H9 (cell line): ENCODE results near the gene RASSF9. TPM values are rescaled to one million over a fixed set of nuclear protein-coding genes. Genes with fewer than 3 reads are reported as not detected.

Experiments used
- DNase-seq: peaks from one replicate; pipeline ENCODE4 v3.0.0-alpha.2; 2017
- H2AFZ ChIP-seq: one replicate; pipeline ENCODE4 v1.6.1; 2013; ENCODE audit warnings: mild to moderate bottlenecking, low read length, control low read depth, moderate library complexity
- H2AK5ac ChIP-seq: 2 replicates; pipeline ENCODE4 v1.6.1; 2013; ENCODE audit warnings: low read length, control low read depth, mixed read lengths; ENCODE audit not compliant: insufficient read length
- H2BK120ac ChIP-seq: one replicate; pipeline ENCODE4 v1.6.1; 2013; ENCODE audit warnings: low read depth, mild to moderate bottlenecking, low read length, control low read depth, inconsistent platforms; ENCODE audit not compliant: poor library complexity, severe bottlenecking
- H2BK12ac ChIP-seq: 2 replicates; pipeline ENCODE4 v1.6.1; 2013; ENCODE audit warnings: low read length, control low read depth, mixed read lengths, low read depth; ENCODE audit not compliant: insufficient read length
- H2BK15ac ChIP-seq: 2 replicates; pipeline ENCODE4 v1.6.1; 2013; ENCODE audit warnings: low read depth, low read length, control low read depth
- H2BK20ac ChIP-seq: one replicate; pipeline ENCODE4 v1.6.1; 2013; ENCODE audit warnings: low read depth, mild to moderate bottlenecking, low read length, control low read depth, inconsistent platforms; ENCODE audit not compliant: poor library complexity, severe bottlenecking
- H2BK5ac ChIP-seq: 2 replicates; pipeline ENCODE4 v1.6.1; 2013; ENCODE audit warnings: low read length, control low read depth, mixed read lengths; ENCODE audit not compliant: insufficient read length
- H3K14ac ChIP-seq: 2 replicates; pipeline ENCODE4 v1.6.1; 2013; ENCODE audit warnings: low read length, control low read depth; ENCODE audit not compliant: insufficient read depth
- H3K18ac ChIP-seq: 2 replicates; pipeline ENCODE4 v1.6.1; 2013; ENCODE audit warnings: low read depth, mild to moderate bottlenecking, mixed read lengths, low read length, control low read depth; ENCODE audit not compliant: insufficient read length
- H3K23ac ChIP-seq: 2 replicates; pipeline ENCODE4 v1.6.1; 2013; ENCODE audit warnings: low read length, control low read depth, mixed read lengths, low read depth; ENCODE audit not compliant: insufficient read length
- H3K23me2 ChIP-seq: 2 replicates; pipeline ENCODE4 v1.6.1; 2013; ENCODE audit warnings: low read depth, mild to moderate bottlenecking, mixed read lengths, low read length, control low read depth; ENCODE audit not compliant: insufficient read length, poor library complexity, severe bottlenecking
- H3K27ac ChIP-seq: 2 replicates; pipeline ENCODE4 v1.5.1; 2013; ENCODE audit warnings: low read length, control low read depth, mixed read lengths, low read depth; ENCODE audit not compliant: insufficient read length
- H3K27me3 ChIP-seq: 2 replicates; pipeline ENCODE4 v1.6.1; 2013; ENCODE audit warnings: low read length, control low read depth, inconsistent platforms; ENCODE audit not compliant: insufficient read depth
- H3K4ac ChIP-seq: 2 replicates; pipeline ENCODE4 v1.6.1; 2013; ENCODE audit warnings: low read depth, mild to moderate bottlenecking, control low read depth, inconsistent platforms, low read length, moderate library complexity
- H3K4me1 ChIP-seq: 2 replicates; pipeline ENCODE4 v1.6.1; 2013; ENCODE audit warnings: low read length, control low read depth, inconsistent platforms; ENCODE audit not compliant: insufficient read depth
- H3K4me2 ChIP-seq: 2 replicates; pipeline ENCODE4 v1.6.1; 2013; ENCODE audit warnings: low read length, control low read depth, mixed read lengths; ENCODE audit not compliant: insufficient read length, insufficient read depth
- H3K56ac ChIP-seq: 2 replicates; pipeline ENCODE4 v1.6.1; 2013; ENCODE audit warnings: low read depth, mild to moderate bottlenecking, mixed read lengths, low read length, control low read depth; ENCODE audit not compliant: insufficient read length
- H3K79me1 ChIP-seq: 2 replicates; pipeline ENCODE4 v1.6.1; 2013; ENCODE audit warnings: low read depth, mild to moderate bottlenecking, moderate library complexity, low read length, control low read depth, inconsistent platforms; ENCODE audit not compliant: insufficient read depth, poor library complexity, severe bottlenecking
- H3K79me2 ChIP-seq: 2 replicates; pipeline ENCODE4 v1.6.1; 2013; ENCODE audit warnings: low read length, control low read depth, inconsistent platforms; ENCODE audit not compliant: insufficient read depth
- H3K9ac ChIP-seq: 2 replicates; pipeline ENCODE4 v1.6.1; 2013; ENCODE audit warnings: low read length, control low read depth, mixed read lengths; ENCODE audit not compliant: insufficient read length; ENCODE audit errors: extremely low read depth
- H3K9me3 ChIP-seq: one replicate; pipeline ENCODE4 v1.6.1; 2013; ENCODE audit warnings: low read depth, low read length, inconsistent platforms; ENCODE audit not compliant: control insufficient read depth
- H3T11ph ChIP-seq: one replicate; pipeline ENCODE4 v1.6.1; 2013; ENCODE audit warnings: mild to moderate bottlenecking, low read length, control low read depth, inconsistent platforms
- H4K20me1 ChIP-seq: one replicate; pipeline ENCODE4 v1.6.1; 2013; ENCODE audit not compliant: control insufficient read depth, insufficient read length, insufficient read depth
- H4K5ac ChIP-seq: 2 replicates; pipeline ENCODE4 v1.6.1; 2013; ENCODE audit warnings: low read depth, mild to moderate bottlenecking, mixed read lengths, low read length, control low read depth; ENCODE audit not compliant: insufficient read length
- H4K8ac ChIP-seq: replicated peaks from 2 replicates; pipeline ENCODE4 v1.6.1; 2013; ENCODE audit warnings: low read length, control low read depth, mixed read lengths, low read depth; ENCODE audit not compliant: insufficient read length
- H4K91ac ChIP-seq: 2 replicates; pipeline ENCODE4 v1.6.1; 2013; ENCODE audit warnings: low read depth, mild to moderate bottlenecking, moderate library complexity, mixed read lengths, low read length, control low read depth; ENCODE audit not compliant: insufficient read length
- H3K27ac Mint-ChIP-seq, 3 experiments: 2 replicates in 2 of 3; 3 replicates in 1 of 3; pipeline ENCODE4 v1.8.0; 2020 to 2021; ENCODE audit warnings: mixed read lengths in 3 of 3, mild to moderate bottlenecking in 1 of 3, moderate library complexity in 1 of 3
- H3K27me3 Mint-ChIP-seq: 2 replicates; pipeline ENCODE4 v1.8.0; 2021; ENCODE audit warnings: low read depth, mild to moderate bottlenecking, moderate library complexity, mixed read lengths
- H3K36me3 Mint-ChIP-seq, 3 experiments: 2 replicates in 2 of 3; 3 replicates in 1 of 3; pipeline ENCODE4 v1.8.0; 2020 to 2021; ENCODE audit warnings: low read depth in 3 of 3, mixed read lengths in 3 of 3; ENCODE audit not compliant: insufficient read depth in 1 of 3
- H3K4me1 Mint-ChIP-seq, 2 experiments: 2 replicates each; pipeline ENCODE4 v1.8.0; 2020; ENCODE audit warnings: mixed read lengths in 2 of 2
- H3K4me3 Mint-ChIP-seq, 2 experiments: 2 replicates in 1 of 2; 3 replicates in 1 of 2; pipeline ENCODE4 v1.8.0; 2020 to 2021; ENCODE audit warnings: mild to moderate bottlenecking in 2 of 2, mixed read lengths in 2 of 2, moderate library complexity in 1 of 2
- H3K9me3 Mint-ChIP-seq, 2 experiments: 2 replicates in 1 of 2; 3 replicates in 1 of 2; pipeline ENCODE4 v1.8.0; 2020; ENCODE audit warnings: mild to moderate bottlenecking in 2 of 2, mixed read lengths in 2 of 2, moderate library complexity in 1 of 2
- total RNA-seq: library from RNA; stranded (reverse); gene quantifications from 2 replicates; pipeline ENCODE4 v1.2.1, GENCODE V29; 2021
- TF ChIP-seq, protein P1 (sequence below): fragments of 200-600 bp; sonication (generic); conservative IDR thresholded peaks from 3 replicates; pipeline ENCODE4 v1.8.0; 2021; ENCODE audit warnings: antibody characterized with exemption, mild to moderate bottlenecking

Gene RASSF9
- total RNA-seq, 1 experiment from 2014 or later, result 0.04 TPM

DNA sequence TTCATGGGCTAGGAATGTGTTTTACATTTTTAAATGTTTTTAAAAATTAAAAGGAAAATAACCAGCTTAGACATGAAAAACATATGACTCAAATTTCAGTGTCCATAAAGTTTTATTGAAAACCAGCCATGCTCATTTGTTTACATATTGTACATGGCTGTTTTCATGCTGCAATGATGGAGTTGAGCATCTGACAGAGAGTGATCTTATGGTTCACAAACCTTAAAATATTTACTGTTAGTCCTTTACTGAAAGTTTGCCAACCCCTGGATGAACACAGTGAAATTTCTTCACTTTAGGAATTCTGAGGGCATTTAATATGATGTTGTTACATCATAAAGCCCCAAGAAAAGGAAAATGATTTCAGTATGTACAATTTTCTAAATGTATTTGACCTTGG, 16.1 kb downstream of the RASSF9 start:
- H3K27me3 Mint-ChIP-seq, result no peaks in the 10 kb centered on the region
- TF ChIP-seq, protein P1, sequence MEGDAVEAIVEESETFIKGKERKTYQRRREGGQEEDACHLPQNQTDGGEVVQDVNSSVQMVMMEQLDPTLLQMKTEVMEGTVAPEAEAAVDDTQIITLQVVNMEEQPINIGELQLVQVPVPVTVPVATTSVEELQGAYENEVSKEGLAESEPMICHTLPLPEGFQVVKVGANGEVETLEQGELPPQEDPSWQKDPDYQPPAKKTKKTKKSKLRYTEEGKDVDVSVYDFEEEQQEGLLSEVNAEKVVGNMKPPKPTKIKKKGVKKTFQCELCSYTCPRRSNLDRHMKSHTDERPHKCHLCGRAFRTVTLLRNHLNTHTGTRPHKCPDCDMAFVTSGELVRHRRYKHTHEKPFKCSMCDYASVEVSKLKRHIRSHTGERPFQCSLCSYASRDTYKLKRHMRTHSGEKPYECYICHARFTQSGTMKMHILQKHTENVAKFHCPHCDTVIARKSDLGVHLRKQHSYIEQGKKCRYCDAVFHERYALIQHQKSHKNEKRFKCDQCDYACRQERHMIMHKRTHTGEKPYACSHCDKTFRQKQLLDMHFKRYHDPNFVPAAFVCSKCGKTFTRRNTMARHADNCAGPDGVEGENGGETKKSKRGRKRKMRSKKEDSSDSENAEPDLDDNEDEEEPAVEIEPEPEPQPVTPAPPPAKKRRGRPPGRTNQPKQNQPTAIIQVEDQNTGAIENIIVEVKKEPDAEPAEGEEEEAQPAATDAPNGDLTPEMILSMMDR, result no peak
- H3K79me2 ChIP-seq, result no peaks in the 10 kb centered on the region
- no peak overlapping the region for H3K4me2 ChIP-seq
- no peak overlapping the region for H2BK120ac ChIP-seq
- DNase-seq, result no peak
- no peak overlapping the region for H3K4ac ChIP-seq
- no peak overlapping the region for H3K56ac ChIP-seq
- H3T11ph ChIP-seq, result no peak overlapping the region
- H3K4me1 ChIP-seq, result no peaks in the 10 kb centered on the region
- H4K91ac ChIP-seq, result no peak overlapping the region
- no peak overlapping the region for H2BK5ac ChIP-seq
- H2BK15ac ChIP-seq, result no peak overlapping the region
- no peaks in the 10 kb centered on the region for H3K9me3 Mint-ChIP-seq
- no peaks in the 10 kb centered on the region for H3K79me1 ChIP-seq
- H2AFZ ChIP-seq, result no peak overlapping the region
- H3K36me3 Mint-ChIP-seq, result no peaks in the 10 kb centered on the region
- no peak overlapping the region for H3K14ac ChIP-seq
- H3K18ac ChIP-seq, result no peak overlapping the region
- H3K9me3 ChIP-seq, result no peaks in the 10 kb centered on the region
- H2BK20ac ChIP-seq, result no peak overlapping the region
- no peaks in the 10 kb centered on the region for H4K20me1 ChIP-seq
- H4K5ac ChIP-seq, result no peak overlapping the region
- no peak overlapping the region for H3K23ac ChIP-seq
- H4K8ac ChIP-seq, result no peak overlapping the region
- H3K27ac ChIP-seq, result no peak overlapping the region
- no peak overlapping the region for H2AK5ac ChIP-seq
- no peaks in the 10 kb centered on the region for H3K23me2 ChIP-seq
- H3K4me1 Mint-ChIP-seq, result peaks cover 0 to 8% of the 10 kb centered on the region in 2 experiments; a peak in 2 of 4 replicates
- H3K27ac Mint-ChIP-seq, result no peak overlapping the region
- no peak overlapping the region for H2BK12ac ChIP-seq
- H3K27me3 ChIP-seq, result no peaks in the 10 kb centered on the region
- no peak overlapping the region for H3K9ac ChIP-seq
- no peak overlapping the region for H3K4me3 Mint-ChIP-seq
